CD4-positive, alpha-beta T cell (primary cell): ENCODE data around the gene FAM149A. TPM values are rescaled to one million over a fixed set of nuclear protein-coding genes. Genes with fewer than 3 reads are reported as not detected.

Source experiments
- ATAC-seq: fragments of 200-7000 bp; cut with Tn5 transposase; one replicate; pipeline ENCODE4 v1.10.0; 2022; ENCODE audit warnings: mild to moderate bottlenecking; ENCODE audit not compliant: poor library complexity
- CTCF ChIA-PET: fragments of 350-600 bp; sonication (Branson Sonifier 250); formaldehyde crosslinking; loops from one replicate; lab custom pipeline; 2021; ENCODE audit warnings: antibody characterized with exemption, inconsistent platforms; lab: Charles Lee
- POLR2A ChIA-PET: fragments of 350-600 bp; sonication (Branson Sonifier 250); formaldehyde crosslinking; loops from one replicate; lab custom pipeline; 2021; ENCODE audit warnings: antibody characterized with exemption, inconsistent platforms; lab: Charles Lee
- DNase-seq, 14 experiments: peaks; one replicate each; pipeline ENCODE4 v3.0.0-alpha.2; 2013 to 2020; ENCODE audit warnings: mixed read lengths in 2 of 14
- H3K27ac ChIP-seq, 2 donors: one replicate each; pipeline versions ENCODE4 v1.5.1 to v1.7.0; 2013; ENCODE audit warnings: low read length in 2 of 2, low read depth in 1 of 2, mild to moderate bottlenecking in 1 of 2
- H3K27me3 ChIP-seq, 2 experiments: 1 replicate in 1 of 2; 2 replicates in 1 of 2; pipeline versions ENCODE4 v1.6.1 to v1.7.0; 2013; ENCODE audit warnings: low read length in 2 of 2, control low read depth in 1 of 2, mild to moderate bottlenecking in 1 of 2, moderate library complexity in 1 of 2; ENCODE audit not compliant: insufficient read depth in 2 of 2, control insufficient read depth in 1 of 2
- H3K36me3 ChIP-seq: one replicate; pipeline ENCODE4 v1.6.1; 2013; ENCODE audit warnings: low read length, control low read depth; ENCODE audit not compliant: insufficient read depth
- H3K4me1 ChIP-seq: one replicate; pipeline ENCODE4 v1.6.1; 2013; ENCODE audit warnings: low read length, control low read depth; ENCODE audit not compliant: insufficient read depth
- H3K4me3 ChIP-seq: one replicate; pipeline ENCODE4 v1.5.1; 2013; ENCODE audit warnings: mild to moderate bottlenecking, low read length, moderate library complexity
- H3K9me3 ChIP-seq, 2 experiments: 1 replicate in 1 of 2; 2 replicates in 1 of 2; pipeline versions ENCODE4 v1.6.1 to v1.7.0; 2013; ENCODE audit warnings: low read length in 2 of 2, mild to moderate bottlenecking in 2 of 2, control low read depth in 1 of 2, moderate library complexity in 1 of 2; ENCODE audit not compliant: control insufficient read depth in 1 of 2, insufficient read depth in 1 of 2
- H3K27ac Mint-ChIP-seq: one replicate; pipeline ENCODE4 v1.8.0; 2020; ENCODE audit warnings: mixed read lengths
- H3K27me3 Mint-ChIP-seq: one replicate; pipeline ENCODE4 v1.8.0; 2021; ENCODE audit warnings: mixed read lengths
- H3K36me3 Mint-ChIP-seq: one replicate; pipeline ENCODE4 v1.8.0; 2021; ENCODE audit warnings: low read depth, mixed read lengths
- H3K4me1 Mint-ChIP-seq: one replicate; pipeline ENCODE4 v1.8.0; 2021; ENCODE audit warnings: low read depth, mixed read lengths
- H3K4me3 Mint-ChIP-seq: one replicate; pipeline ENCODE4 v1.8.0; 2020; ENCODE audit warnings: mild to moderate bottlenecking, mixed read lengths
- H3K9me3 Mint-ChIP-seq: one replicate; pipeline ENCODE4 v1.8.0; 2020; ENCODE audit warnings: mixed read lengths
- CTCF ChIP-seq: fragments of 200-600 bp; IDR thresholded peaks from one replicate; pipeline ENCODE4 v1.8.0; 2022; ENCODE audit warnings: antibody characterized with exemption, mild to moderate bottlenecking
- intact Hi-C, 2 experiments: fragments of 100-400 bp; cut with DNase I in 1 of 2; cut with micrococcal nuclease in 1 of 2; formaldehyde crosslinking; loops; one replicate each; pipeline versions ENCODE4 v1.15.1 to v1.9.0; 2023 to 2025; cut with DNase I, micrococcal nuclease
- total RNA-seq, 174 experiments: library from RNA in 2 of 174; stranded (reverse) in 2 of 174; gene quantifications; one replicate each; pipeline ENCODE4 v1.2.3 and lab custom pipeline; 2021 to 2026

The FAM149A gene
- total RNA-seq, 2 experiments from 2014 or later: 0.61 to 1.1 TPM

GRCh38 chr4:186216465-186217024, 112.0 kb downstream of the FAM149A start:
- Mint-ChIP-seq H3K4me1 (no peaks in the 10 kb centered on the region), H3K9me3 (peaks cover 2% of the 10 kb centered on the region), H3K4me3 (no peak overlapping the region), H3K27me3 (no peaks in the 10 kb centered on the region), H3K27ac (no peak overlapping the region), H3K36me3 (peaks cover 19% of the 10 kb centered on the region)
- POLR2A ChIA-PET: no interaction called here
- H3K4me3 ChIP-seq: no peak overlapping the region
- TF ChIP-seq CTCF: no peak
- no peaks in the 10 kb centered on the region for H3K36me3 ChIP-seq
- no peaks in the 10 kb centered on the region for H3K4me1 ChIP-seq
- CTCF ChIA-PET: no interaction called here
- intact Hi-C loops: no loop called here
- no peak for ATAC-seq
- H3K27ac ChIP-seq: no peak overlapping the region
- H3K27me3 ChIP-seq: no peaks in the 10 kb centered on the region
- no peaks in the 10 kb centered on the region for H3K9me3 ChIP-seq
- no peak for DNase-seq

- H3K36me3 Mint-ChIP-seq: peaks cover 20% of the 10 kb centered on the region
- no peak overlapping the region for H3K4me3 Mint-ChIP-seq
- no peak for DNase-seq
- H3K4me3 ChIP-seq: no peak overlapping the region
- H3K27ac ChIP-seq: no peak overlapping the region
- H3K27me3 Mint-ChIP-seq: no peaks in the 10 kb centered on the region
- no peaks in the 10 kb centered on the region for H3K36me3 ChIP-seq
- ChIA-PET POLR2A (no interaction called here), CTCF (no interaction called here)
- ATAC-seq: no peak
- H3K4me1 ChIP-seq: no peaks in the 10 kb centered on the region
- no peaks in the 10 kb centered on the region for H3K27me3 ChIP-seq
- no peaks in the 10 kb centered on the region for H3K9me3 ChIP-seq
- no peak overlapping the region for H3K27ac Mint-ChIP-seq
- no peak for TF ChIP-seq CTCF
- no peaks in the 10 kb centered on the region for H3K4me1 Mint-ChIP-seq
- H3K9me3 Mint-ChIP-seq: peaks cover 2% of the 10 kb centered on the region
- intact Hi-C loops: no loop called here
These were observed 113.3 kb downstream of the FAM149A start for GRCh38 chr4:186217733-186218293.

DNA sequence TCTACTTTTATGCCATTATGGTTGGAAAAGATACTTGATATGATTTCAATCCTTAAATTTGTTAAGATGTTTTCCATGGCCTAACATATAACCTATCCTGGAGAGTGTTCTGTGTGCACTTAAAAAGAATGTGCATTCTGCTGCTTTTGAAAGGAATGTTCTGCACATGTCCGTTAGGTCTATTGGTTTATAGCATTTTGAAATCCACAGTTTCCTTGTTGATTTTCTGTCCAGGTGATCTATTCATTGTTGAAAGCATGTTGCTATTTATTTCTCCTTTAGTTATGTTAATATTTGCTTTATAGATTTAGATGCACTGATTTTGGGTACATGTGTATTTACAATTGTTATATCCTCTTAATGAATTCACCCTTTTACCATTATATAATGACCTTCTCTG, 117.1 kb downstream of the FAM149A start:
- Mint-ChIP-seq H3K27ac (no peak overlapping the region), H3K4me3 (no peak overlapping the region), H3K4me1 (no peaks in the 10 kb centered on the region), H3K27me3 (no peaks in the 10 kb centered on the region), H3K9me3 (peaks cover 4% of the 10 kb centered on the region), H3K36me3 (peaks cover 44% of the 10 kb centered on the region)
- intact Hi-C loops: no loop called here
- Histone ChIP-seq H3K27ac (no peak overlapping the region), H3K4me3 (no peak overlapping the region), H3K27me3 (peaks cover 0 to 4% of the 10 kb centered on the region in 2 experiments), H3K36me3 (no peaks in the 10 kb centered on the region), H3K9me3 (peaks cover 12 to 20% of the 10 kb centered on the region in 2 experiments), H3K4me1 (no peaks in the 10 kb centered on the region)
- ChIA-PET CTCF (no interaction called here), POLR2A (no interaction called here)
- no peak for TF ChIP-seq CTCF
- DNase-seq (no peak), ATAC-seq (no peak)

Other genes with a start within 250 kb of the FAM149A start
- under 1 TPM; 0.28 to 0.47 TPM for gene TLR3, start 35.5 kb upstream of the FAM149A start, total RNA-seq
- gene CYP4V2, start 86.9 kb downstream of the FAM149A start, total RNA-seq: 10 to 100 TPM; 12.7 to 12.8 TPM
- 1 to 10 TPM; 1.2 TPM for gene KLKB1, start 122.8 kb downstream of the FAM149A start, total RNA-seq
- gene F11, start 161.5 kb downstream of the FAM149A start, total RNA-seq: not detected